C4-2B (cell line): ENCODE data around the gene SPTBN4.

ENCODE experiments used
- H3K27ac ChIP-seq: fragments of 450-650 bp; 2 replicates; pipeline ENCODE4 v1.5.1; 2017
- ZFX ChIP-seq: fragments of 450-650 bp; IDR thresholded peaks from 2 replicates; pipeline ENCODE4 v1.6.1; 2017
- TF ChIP-seq, protein P1 (sequence below): fragments of 450-650 bp; conservative IDR thresholded peaks from 2 replicates; pipeline ENCODE4 v1.5.1; 2017; ENCODE audit warnings: mild to moderate bottlenecking

Gene SPTBN4

DNA sequence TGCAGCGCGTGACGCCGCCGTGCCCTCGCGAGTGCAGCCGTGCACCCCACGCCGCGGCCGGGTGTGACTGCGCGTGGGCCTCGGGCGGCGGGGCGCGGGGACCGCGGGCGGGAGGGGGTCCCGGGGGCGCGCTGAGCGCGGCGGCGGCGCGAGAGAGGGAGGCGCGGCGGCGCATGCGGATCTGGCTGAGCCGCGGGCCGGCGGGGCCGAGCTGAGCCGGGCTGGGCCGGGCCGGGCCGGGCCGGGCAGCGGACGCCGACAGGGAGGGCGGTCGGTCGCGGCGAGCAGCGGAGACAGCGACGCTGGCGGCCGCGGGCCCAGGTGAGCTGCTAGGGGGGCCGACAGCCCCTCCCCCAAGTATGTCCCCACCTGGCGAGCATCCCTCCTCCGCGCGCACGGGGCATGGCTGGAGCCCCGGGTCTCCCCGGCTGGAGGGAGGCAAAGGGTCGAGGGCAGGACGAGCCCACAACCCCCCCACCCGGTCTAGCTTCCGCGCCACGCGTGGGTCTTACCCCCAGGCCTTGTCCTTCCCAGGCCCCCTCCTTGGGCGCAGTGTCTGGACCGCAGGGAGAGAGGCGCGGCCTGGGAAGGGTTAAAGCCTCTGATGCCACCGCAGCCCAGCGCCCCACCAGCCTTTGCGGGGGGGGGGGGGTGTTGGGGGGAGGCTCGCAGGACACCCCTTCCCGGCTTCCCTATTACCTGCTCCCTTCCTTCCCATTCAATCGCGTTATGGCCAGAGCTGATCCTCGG is at the start of gene SPTBN4:
TSS of gene SPTBN4 (plus strand) at position 17 of the 750 bp plus-strand sequence. CDS start 5,621 bp downstream, outside the sequence.
- TF ChIP-seq ZFX: no peak
- TF ChIP-seq, protein P1, sequence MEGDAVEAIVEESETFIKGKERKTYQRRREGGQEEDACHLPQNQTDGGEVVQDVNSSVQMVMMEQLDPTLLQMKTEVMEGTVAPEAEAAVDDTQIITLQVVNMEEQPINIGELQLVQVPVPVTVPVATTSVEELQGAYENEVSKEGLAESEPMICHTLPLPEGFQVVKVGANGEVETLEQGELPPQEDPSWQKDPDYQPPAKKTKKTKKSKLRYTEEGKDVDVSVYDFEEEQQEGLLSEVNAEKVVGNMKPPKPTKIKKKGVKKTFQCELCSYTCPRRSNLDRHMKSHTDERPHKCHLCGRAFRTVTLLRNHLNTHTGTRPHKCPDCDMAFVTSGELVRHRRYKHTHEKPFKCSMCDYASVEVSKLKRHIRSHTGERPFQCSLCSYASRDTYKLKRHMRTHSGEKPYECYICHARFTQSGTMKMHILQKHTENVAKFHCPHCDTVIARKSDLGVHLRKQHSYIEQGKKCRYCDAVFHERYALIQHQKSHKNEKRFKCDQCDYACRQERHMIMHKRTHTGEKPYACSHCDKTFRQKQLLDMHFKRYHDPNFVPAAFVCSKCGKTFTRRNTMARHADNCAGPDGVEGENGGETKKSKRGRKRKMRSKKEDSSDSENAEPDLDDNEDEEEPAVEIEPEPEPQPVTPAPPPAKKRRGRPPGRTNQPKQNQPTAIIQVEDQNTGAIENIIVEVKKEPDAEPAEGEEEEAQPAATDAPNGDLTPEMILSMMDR: no peak
- peak within 1 kb of the TSS; percentile 90 for H3K27ac ChIP-seq

DNA sequence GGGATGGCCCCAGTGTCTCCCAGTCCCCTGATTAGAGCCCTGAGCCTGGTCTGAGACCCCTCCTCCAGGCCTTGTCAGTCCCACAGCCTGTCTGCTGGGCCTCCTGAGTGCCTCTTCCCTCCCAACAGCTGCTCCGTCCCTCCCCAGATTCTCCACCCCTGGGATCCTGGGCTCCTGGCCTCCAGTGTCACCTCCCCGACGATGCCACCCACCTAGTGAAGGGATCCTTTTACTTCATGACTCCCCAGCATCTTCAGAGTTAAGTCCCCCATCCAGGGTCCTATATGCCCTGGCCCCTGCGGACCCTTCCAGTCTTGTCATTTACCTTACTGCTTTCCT is 49.2 kb upstream of the SPTBN4 start:
- TF ChIP-seq ZFX: no peak
- TF ChIP-seq, protein P1: no peak
- H3K27ac ChIP-seq: no peak overlapping the region

DNA sequence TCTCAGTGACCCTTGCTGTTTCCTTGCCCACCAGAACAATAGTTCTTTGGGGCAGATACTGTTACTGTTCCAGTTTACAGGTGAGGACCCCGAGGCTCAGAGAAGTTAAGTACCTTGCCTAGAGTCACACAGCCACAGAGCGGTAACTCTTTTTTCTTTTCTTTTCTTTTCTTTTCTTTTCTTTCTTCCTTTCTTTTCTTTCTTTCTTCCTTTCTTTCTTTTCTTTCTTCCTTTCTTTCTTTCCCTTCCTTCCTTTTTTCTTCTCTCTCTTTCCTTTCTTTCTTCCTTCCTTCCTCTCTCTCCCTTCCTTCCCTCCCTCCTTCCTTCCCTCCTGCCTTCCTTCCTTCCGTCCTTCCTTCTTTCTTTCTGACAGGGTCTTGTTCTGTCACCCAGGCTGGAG is 48.8 kb upstream of the SPTBN4 start:
- no peak for TF ChIP-seq ZFX
- TF ChIP-seq, protein P1: no peak
- H3K27ac ChIP-seq: no peak overlapping the region

DNA sequence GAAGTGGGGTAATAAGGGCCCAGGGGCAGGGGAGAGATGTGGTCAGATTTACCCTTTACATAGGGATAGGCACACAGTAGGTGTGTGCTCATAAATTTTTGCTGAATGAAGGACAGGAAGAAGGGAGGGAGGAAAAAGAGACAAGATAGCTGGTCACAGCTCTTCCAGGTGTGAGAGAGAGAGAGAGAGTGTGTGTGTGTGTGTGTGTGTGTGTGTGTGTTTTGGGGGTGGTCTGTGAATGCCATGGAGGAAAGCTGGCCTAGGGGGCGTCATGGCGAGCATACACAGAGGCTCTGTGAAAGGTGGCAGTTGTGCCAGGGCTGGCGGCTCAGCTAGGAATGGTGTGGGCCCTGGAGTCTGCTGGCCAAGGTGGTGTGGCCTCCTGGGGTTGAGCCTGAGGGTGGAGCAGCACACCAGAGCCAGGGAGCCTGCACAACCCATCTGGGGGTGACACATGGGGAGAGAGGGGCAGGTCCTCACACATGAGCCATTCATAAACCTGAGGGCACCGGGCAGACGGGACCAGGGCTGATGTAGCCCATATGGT is 47.7 kb upstream of the SPTBN4 start:
- H3K27ac ChIP-seq: no peak overlapping the region
- no peak for TF ChIP-seq ZFX
- TF ChIP-seq, protein P1: no peak

DNA sequence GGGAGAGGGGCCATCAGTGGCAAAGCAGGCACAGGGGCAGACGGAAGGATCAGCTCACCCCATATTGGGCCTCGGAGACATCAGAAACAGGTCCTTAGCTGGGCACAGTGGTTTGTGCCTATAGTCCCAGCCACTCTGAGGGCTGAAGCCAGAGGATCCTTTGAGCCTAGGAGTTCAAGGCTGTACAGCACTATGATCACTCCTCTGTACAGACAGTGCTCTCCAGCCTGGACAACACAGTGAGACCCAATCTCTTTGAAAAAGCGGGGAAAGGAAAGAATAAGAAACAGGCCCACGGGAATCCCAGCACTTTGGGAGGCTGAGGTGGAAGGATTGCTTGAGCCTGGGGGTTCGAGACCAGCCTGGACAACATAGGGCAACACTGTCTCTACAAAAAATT is 47.0 kb upstream of the SPTBN4 start:
- H3K27ac ChIP-seq: no peak overlapping the region
- TF ChIP-seq, protein P1: no peak
- no peak for TF ChIP-seq ZFX

DNA sequence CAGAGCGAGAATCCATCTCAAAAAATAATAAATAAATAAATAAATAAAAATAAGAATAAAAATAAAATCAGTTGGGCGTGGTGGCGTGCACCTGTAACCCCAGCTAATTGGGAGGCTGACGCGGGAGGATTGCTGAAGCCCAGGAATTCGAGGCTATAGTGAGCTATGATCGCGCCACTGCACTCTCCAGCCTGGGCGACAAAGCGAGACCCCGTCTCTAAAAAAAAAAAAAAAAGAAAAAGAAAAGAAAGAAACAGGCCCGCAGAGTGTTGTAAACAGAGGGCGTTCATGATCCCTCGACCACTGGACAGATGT is 46.4 kb upstream of the SPTBN4 start:
- TF ChIP-seq ZFX: no peak
- TF ChIP-seq, protein P1: no peak
- H3K27ac ChIP-seq: peak overlapping the region; percentile 84

DNA sequence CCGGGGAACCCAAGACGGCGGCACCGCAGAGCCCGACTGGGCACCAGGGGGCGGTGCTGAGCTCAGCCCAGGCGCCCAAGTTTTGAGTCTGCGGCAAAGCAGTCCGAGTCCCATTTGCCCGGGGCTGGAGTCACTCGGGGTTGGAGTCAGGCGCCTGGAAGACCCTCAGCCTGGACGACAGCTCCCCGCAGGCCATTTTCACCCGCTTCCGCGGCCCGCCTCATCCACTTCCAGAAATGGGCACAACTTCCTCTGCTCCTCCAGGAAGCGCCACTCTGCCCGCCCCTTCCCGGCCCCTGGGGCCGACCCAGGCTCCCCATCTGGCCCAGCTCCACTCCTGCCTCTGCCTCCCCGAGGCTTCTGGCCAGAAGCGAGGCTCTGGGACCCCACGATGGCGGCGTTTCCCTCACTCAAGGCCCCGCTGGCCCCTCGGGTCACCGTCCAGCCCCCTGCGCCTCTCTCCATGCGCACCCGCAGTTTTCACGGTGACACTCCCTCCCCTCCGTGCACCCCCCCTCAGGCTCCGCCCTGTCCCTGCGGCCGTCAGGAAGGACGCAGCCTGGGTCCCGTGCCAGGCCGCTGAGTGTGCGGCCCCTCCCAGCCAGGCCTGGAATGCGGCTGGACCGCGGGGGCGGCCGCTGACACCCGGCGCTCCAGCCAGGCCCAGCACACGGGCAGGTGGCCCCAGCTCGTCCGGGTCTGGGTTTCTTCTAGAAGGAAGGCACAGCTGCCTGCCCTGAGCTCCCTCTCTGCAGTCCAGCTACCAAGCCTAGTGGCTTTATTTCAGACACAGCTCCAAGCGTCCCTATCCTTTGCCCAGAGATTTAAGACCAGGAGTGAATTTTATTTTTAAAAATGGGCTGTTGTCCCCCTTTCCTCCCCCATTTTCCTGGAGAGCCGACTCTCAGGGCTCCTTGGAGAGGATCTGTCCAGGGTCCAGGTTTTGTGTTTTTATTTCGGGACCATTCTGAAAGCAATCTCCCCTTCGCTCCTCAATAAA is 45.7 kb upstream of the SPTBN4 start:
- H3K27ac ChIP-seq: peak overlapping the region; percentile 84
- no peak for TF ChIP-seq ZFX
- TF ChIP-seq, protein P1: peak; percentile 98
